ENCODE results near the gene MST1. TPM values are rescaled to one million over a fixed set of nuclear protein-coding genes. Genes with fewer than 3 reads are reported as not detected.
A peak's percentile ranks its signal among the peaks of the same experiment; 100 is the strongest.

The MST1 gene
- total RNA-seq, 1 donor from 2014 or later = 7.5 TPM

GRCh38 chr3:49722896-49723295, 33.6 kb upstream of the MST1 start:
- Mint-ChIP-seq H3K36me3 (ENCODE audit: low read depth) (peaks cover 25% of the 10 kb centered on the region), H3K27me3 (no peaks in the 10 kb centered on the region), H3K27ac (peak overlapping the region; percentile 95), H3K4me3 (peak overlapping the region; percentile 95), H3K4me1 (peaks cover 32% of the 10 kb centered on the region), H3K9me3 (no peaks in the 10 kb centered on the region)
- no peak for DNase-seq
- intact Hi-C loops (cut with micrococcal nuclease) = loop anchor here (1.0 kb wide), 1 partner anchor 133 kb away; the partner anchor contains the start of gene TRAIP

- H3K27ac Mint-ChIP-seq = peak overlapping the region; percentile 95
- peaks cover 22% of the 10 kb centered on the region for H3K36me3 Mint-ChIP-seq (ENCODE audit: low read depth)
- H3K4me3 Mint-ChIP-seq = peak overlapping the region; percentile 95
- no peaks in the 10 kb centered on the region for H3K9me3 Mint-ChIP-seq
- H3K4me1 Mint-ChIP-seq = peaks cover 32% of the 10 kb centered on the region
- intact Hi-C loops (cut with micrococcal nuclease) = no loop called here
- H3K27me3 Mint-ChIP-seq = no peaks in the 10 kb centered on the region
- DNase-seq = peak; percentile 61
These were observed 32.9 kb upstream of the MST1 start for GRCh38 chr3:49721896-49722781.

GRCh38 chr3:49721596-49721895, 32.3 kb upstream of the MST1 start:
- Mint-ChIP-seq H3K36me3 (ENCODE audit: low read depth) (peaks cover 22% of the 10 kb centered on the region), H3K27me3 (no peaks in the 10 kb centered on the region), H3K4me3 (no peak overlapping the region), H3K4me1 (peaks cover 32% of the 10 kb centered on the region), H3K9me3 (no peaks in the 10 kb centered on the region), H3K27ac (no peak overlapping the region)
- no peak for DNase-seq
- intact Hi-C loops (cut with micrococcal nuclease) = no loop called here

GRCh38 chr3:49720855-49721595, 31.8 kb upstream of the MST1 start:
- Mint-ChIP-seq H3K9me3 (no peaks in the 10 kb centered on the region), H3K36me3 (ENCODE audit: low read depth) (peaks cover 22% of the 10 kb centered on the region), H3K4me3 (no peak overlapping the region), H3K4me1 (peaks cover 32% of the 10 kb centered on the region), H3K27me3 (no peaks in the 10 kb centered on the region), H3K27ac (peak overlapping the region; percentile 29)
- DNase-seq = peak; percentile 63
- intact Hi-C loops (cut with micrococcal nuclease) = no loop called here

GRCh38 chr3:49719214-49719884, 30.1 kb upstream of the MST1 start, which contains the start of gene AMIGO3:
Gene AMIGO3 (minus strand): TSS chr3:49719684. CDS start chr3:49719465, 219 bp downstream.
- no peaks in the 10 kb centered on the region for H3K27me3 Mint-ChIP-seq
- peak within 1 kb of the TSS; percentile 48 for H3K27ac Mint-ChIP-seq
- H3K9me3 Mint-ChIP-seq = no peaks in the 10 kb centered on the region
- peaks cover 27% of the 10 kb centered on the region for H3K4me1 Mint-ChIP-seq
- peak within 1 kb of the TSS; percentile 86 for H3K4me3 Mint-ChIP-seq
- peak; percentile 98 for DNase-seq
- peaks cover 24% of the 10 kb centered on the region for H3K36me3 Mint-ChIP-seq (ENCODE audit: low read depth)
- intact Hi-C loops (cut with micrococcal nuclease) = no loop called here

GRCh38 chr3:49718858-49719213, 29.6 kb upstream of the MST1 start:
- intact Hi-C loops (cut with micrococcal nuclease) = no loop called here

GRCh38 chr3:49717959-49718857, 28.9 kb upstream of the MST1 start:
- no peak overlapping the region for H3K27ac Mint-ChIP-seq
- peak overlapping the region; percentile 86 for H3K4me3 Mint-ChIP-seq

More at GRCh38 chr3:49718858-49719213, 29.6 kb upstream of the MST1 start:
- Mint-ChIP-seq H3K4me1 (peaks cover 25% of the 10 kb centered on the region), H3K4me3 (peak overlapping the region; percentile 86), H3K9me3 (no peaks in the 10 kb centered on the region), H3K27me3 (no peaks in the 10 kb centered on the region), H3K36me3 (ENCODE audit: low read depth) (peaks cover 24% of the 10 kb centered on the region), H3K27ac (peak overlapping the region; percentile 48)
- DNase-seq = no peak

GRCh38 chr3:49717211-49717958, 28.1 kb upstream of the MST1 start:
- H3K4me1 Mint-ChIP-seq = peaks cover 24% of the 10 kb centered on the region
- H3K36me3 Mint-ChIP-seq (ENCODE audit: low read depth) = peaks cover 16% of the 10 kb centered on the region
- H3K27ac Mint-ChIP-seq = no peak overlapping the region
- no peak for DNase-seq
- H3K9me3 Mint-ChIP-seq = no peaks in the 10 kb centered on the region
- intact Hi-C loops (cut with micrococcal nuclease) = no loop called here
- peak overlapping the region; percentile 23 for H3K4me3 Mint-ChIP-seq
- H3K27me3 Mint-ChIP-seq = no peaks in the 10 kb centered on the region

More at GRCh38 chr3:49717959-49718857, 28.9 kb upstream of the MST1 start:
- DNase-seq = peak; percentile 61
- Mint-ChIP-seq H3K4me1 (peaks cover 25% of the 10 kb centered on the region), H3K36me3 (ENCODE audit: low read depth) (peaks cover 22% of the 10 kb centered on the region), H3K9me3 (no peaks in the 10 kb centered on the region), H3K27me3 (no peaks in the 10 kb centered on the region)
- intact Hi-C loops (cut with micrococcal nuclease) = no loop called here

GRCh38 chr3:49716691-49717210, 27.5 kb upstream of the MST1 start:
- Mint-ChIP-seq H3K4me1 (peaks cover 27% of the 10 kb centered on the region), H3K4me3 (no peak overlapping the region), H3K27ac (no peak overlapping the region), H3K9me3 (no peaks in the 10 kb centered on the region), H3K27me3 (no peaks in the 10 kb centered on the region), H3K36me3 (ENCODE audit: low read depth) (peaks cover 14% of the 10 kb centered on the region)
- DNase-seq = no peak
- intact Hi-C loops (cut with micrococcal nuclease) = no loop called here

GRCh38 chr3:49716169-49716568, 26.9 kb upstream of the MST1 start:
- DNase-seq = no peak
- no peak overlapping the region for H3K27ac Mint-ChIP-seq
- peaks cover 14% of the 10 kb centered on the region for H3K36me3 Mint-ChIP-seq (ENCODE audit: low read depth)
- H3K4me1 Mint-ChIP-seq = peaks cover 26% of the 10 kb centered on the region
- intact Hi-C loops (cut with micrococcal nuclease) = no loop called here
- H3K27me3 Mint-ChIP-seq = no peaks in the 10 kb centered on the region
- no peak overlapping the region for H3K4me3 Mint-ChIP-seq
- H3K9me3 Mint-ChIP-seq = no peaks in the 10 kb centered on the region

GRCh38 chr3:49715611-49716121, 26.4 kb upstream of the MST1 start:
- H3K36me3 Mint-ChIP-seq (ENCODE audit: low read depth) = peaks cover 10% of the 10 kb centered on the region
- H3K9me3 Mint-ChIP-seq = no peaks in the 10 kb centered on the region
- no peaks in the 10 kb centered on the region for H3K27me3 Mint-ChIP-seq
- no peak for DNase-seq
- H3K27ac Mint-ChIP-seq = no peak overlapping the region
- no peak overlapping the region for H3K4me3 Mint-ChIP-seq
- intact Hi-C loops (cut with micrococcal nuclease) = no loop called here
- H3K4me1 Mint-ChIP-seq = peaks cover 25% of the 10 kb centered on the region

Measured in activated CD4-positive, alpha-beta T cell treated with anti-CD3 and anti-CD28 coated beads, Interleukin-2, amount 10 ng/mL, durations not matched to agents 24 days and 14 days (primary cell).